ENCODE measurements around the gene THUMPD3.

Gene THUMPD3

GRCh38 chr3:9422712-9423424, 60.0 kb downstream of the THUMPD3 start:
- DNase-seq, result no peak

GRCh38 chr3:9428411-9428810, 65.6 kb downstream of the THUMPD3 start:
- no peak for DNase-seq

DNA sequence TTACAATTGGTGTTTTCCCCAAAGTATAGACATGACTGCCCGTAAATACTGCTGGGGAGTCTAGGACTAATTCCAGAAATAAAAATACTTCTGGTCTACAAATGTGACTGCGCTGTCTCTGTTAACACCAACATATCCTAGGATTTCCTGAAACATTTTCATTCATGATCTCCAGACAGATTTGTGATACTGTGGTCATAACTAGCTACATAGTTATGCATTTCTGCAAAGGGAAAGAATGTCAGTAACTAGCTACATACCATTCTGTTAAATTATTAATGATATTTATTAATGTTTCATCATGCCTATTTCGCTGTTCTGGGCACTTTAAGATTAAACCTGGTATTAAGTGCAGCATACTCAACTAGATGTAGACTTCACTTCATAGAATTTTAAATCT, 67.9 kb downstream of the THUMPD3 start:
- DNase-seq, result no peak

GRCh38 chr3:9433627-9434521, 71.0 kb downstream of the THUMPD3 start:
- no peak for DNase-seq

- no peak for DNase-seq
These were observed 72.5 kb downstream of the THUMPD3 start for GRCh38 chr3:9435316-9435715.

Data from activated naive CD4-positive, alpha-beta T cell treated with Interleukin-2 at 50 U/mL for 16 hours (primary cell).